ENCODE data around the gene ELFN1.

The ELFN1 gene

GRCh38 chr7:1690359-1690958 is 20.4 kb downstream of the ELFN1 start:
- TF ChIP-seq SIN3A (IDR thresholded peaks at IDR 0.05; ENCODE audit: borderline replicate concordance, insufficient read depth, low read length): no peak
- no peak for TF ChIP-seq TAF1 (IDR thresholded peaks at IDR 0.05; ENCODE audit: borderline replicate concordance, insufficient read depth, low read length)
- no peak for TF ChIP-seq FOXP2 (optimal IDR thresholded peaks at IDR 0.05; ENCODE audit: borderline replicate concordance, extremely low read depth, extremely low read length, insufficient read depth)
- no peak for TF ChIP-seq REST (IDR thresholded peaks at IDR 0.05; ENCODE audit: insufficient read depth in 1 of 2, low read depth in 2 of 2, low read length in 2 of 2)
- no peak for TF ChIP-seq POLR2AphosphoS5 (IDR thresholded peaks at IDR 0.05; ENCODE audit: low read depth, low read length)

DNA sequence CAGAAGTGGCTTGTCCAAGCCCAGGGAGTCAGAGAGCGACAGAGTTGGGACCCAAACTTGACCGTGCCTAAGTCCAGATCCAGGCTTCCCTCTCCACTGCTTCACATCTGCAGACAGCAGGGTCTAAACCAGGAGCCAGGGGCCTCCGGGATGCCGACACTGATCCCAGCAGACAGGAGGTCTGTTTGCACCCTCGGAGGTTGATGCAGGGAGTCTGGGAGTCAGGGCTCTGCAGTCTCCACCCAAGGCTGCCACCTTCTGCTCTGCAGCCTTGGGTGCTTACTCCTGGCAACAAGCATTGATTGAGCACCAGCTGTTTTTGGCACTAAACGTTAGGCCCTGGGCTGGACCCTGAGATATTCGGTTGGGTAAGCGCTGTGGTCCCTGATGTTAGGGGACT is 21.0 kb downstream of the ELFN1 start:
- TF ChIP-seq POLR2AphosphoS5 (IDR thresholded peaks at IDR 0.05; ENCODE audit: low read depth, low read length): no peak
- TF ChIP-seq SIN3A (IDR thresholded peaks at IDR 0.05; ENCODE audit: borderline replicate concordance, insufficient read depth, low read length): no peak
- TF ChIP-seq FOXP2 (optimal IDR thresholded peaks at IDR 0.05; ENCODE audit: borderline replicate concordance, extremely low read depth, extremely low read length, insufficient read depth): no peak
- TF ChIP-seq TAF1 (IDR thresholded peaks at IDR 0.05; ENCODE audit: borderline replicate concordance, insufficient read depth, low read length): no peak
- TF ChIP-seq REST (IDR thresholded peaks at IDR 0.05; ENCODE audit: insufficient read depth in 1 of 2, low read depth in 2 of 2, low read length in 2 of 2): no peak

- no peak for TF ChIP-seq POLR2AphosphoS5 (IDR thresholded peaks at IDR 0.05; ENCODE audit: low read depth, low read length)
- TF ChIP-seq REST (IDR thresholded peaks at IDR 0.05; ENCODE audit: insufficient read depth in 1 of 2, low read depth in 2 of 2, low read length in 2 of 2): no peak
- no peak for TF ChIP-seq TAF1 (IDR thresholded peaks at IDR 0.05; ENCODE audit: borderline replicate concordance, insufficient read depth, low read length)
- TF ChIP-seq SIN3A (IDR thresholded peaks at IDR 0.05; ENCODE audit: borderline replicate concordance, insufficient read depth, low read length): no peak
- no peak for TF ChIP-seq FOXP2 (optimal IDR thresholded peaks at IDR 0.05; ENCODE audit: borderline replicate concordance, extremely low read depth, extremely low read length, insufficient read depth)
Observed at GRCh38 chr7:1691601-1692514, 21.8 kb downstream of the ELFN1 start.

GRCh38 chr7:1692515-1693418 is 22.7 kb downstream of the ELFN1 start:
- no peak for TF ChIP-seq REST (IDR thresholded peaks at IDR 0.05; ENCODE audit: insufficient read depth in 1 of 2, low read depth in 2 of 2, low read length in 2 of 2)
- TF ChIP-seq POLR2AphosphoS5 (IDR thresholded peaks at IDR 0.05; ENCODE audit: low read depth, low read length): no peak
- no peak for TF ChIP-seq TAF1 (IDR thresholded peaks at IDR 0.05; ENCODE audit: borderline replicate concordance, insufficient read depth, low read length)
- TF ChIP-seq FOXP2 (optimal IDR thresholded peaks at IDR 0.05; ENCODE audit: borderline replicate concordance, extremely low read depth, extremely low read length, insufficient read depth): no peak
- no peak for TF ChIP-seq SIN3A (IDR thresholded peaks at IDR 0.05; ENCODE audit: borderline replicate concordance, insufficient read depth, low read length)
